ENCODE results near the gene PRSS57.

DNA sequence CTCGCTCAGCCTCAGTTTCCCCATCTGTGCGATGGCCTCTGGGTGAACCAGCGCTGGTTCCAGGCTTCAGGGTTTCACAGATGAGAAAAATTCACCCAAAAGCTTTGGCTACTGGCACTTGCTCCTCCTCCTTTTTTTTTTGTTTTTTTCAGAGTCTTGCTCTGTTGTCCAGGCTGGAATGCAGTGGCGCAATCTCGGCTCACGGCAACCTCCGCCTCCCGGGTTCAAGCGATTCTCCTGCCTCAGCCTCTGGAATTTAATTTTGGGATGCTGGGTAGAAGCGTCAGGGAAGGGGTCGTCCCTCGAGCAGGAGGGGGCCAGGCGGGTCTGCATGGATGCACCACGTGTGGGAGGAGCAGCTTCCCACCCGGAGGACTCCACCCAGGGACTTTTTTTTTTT, 7.0 kb downstream of the PRSS57 start:
- TF ChIP-seq CTCF (conservative IDR thresholded peaks at IDR 0.05 in 1 of 2, IDR thresholded peaks at IDR 0.05 in 1 of 2; ENCODE audit: low read depth in 1 of 2, low read length in 2 of 2) (no peak), EZH2 (IDR thresholded peaks at IDR 0.05; ENCODE audit: low read length, missing control alignments) (no peak)
